Hepatocyte (in vitro differentiated cells): ENCODE results near the gene PTPRC.

Source experiments
- CTCF ChIP-seq: fragments of 200-600 bp; sonication (generic); IDR thresholded peaks from 2 replicates; pipeline ENCODE4 v1.5.1; 2016; ENCODE audit warnings: antibody characterized with exemption, mild to moderate bottlenecking; ENCODE audit not compliant: poor library complexity
- EZH2phosphoT487 ChIP-seq: fragments of 200-600 bp; sonication (generic); IDR thresholded peaks from one replicate; pipeline ENCODE4 v1.6.1; 2018; ENCODE audit warnings: antibody characterized with exemption, mild to moderate bottlenecking, low read depth, moderate library complexity; ENCODE audit not compliant: unreplicated experiment, severe bottlenecking

- no peak for TF ChIP-seq CTCF
- TF ChIP-seq EZH2phosphoT487, result no peak
Measured at GRCh38 chr1:198751741-198752140, 112.9 kb downstream of the PTPRC start.
